T-helper 1 cell treated with Interleukin-12 subunit alpha and Interleukin-12 subunit beta and Interleukin-4 antibody, amounts not matched to agents 30 μg/mL and 1 μg/mL, for 36 hours (primary cell): Measurements from ENCODE around the gene SCN3A.

ENCODE experiments used
- H3K27ac Mint-ChIP-seq: one replicate; pipeline ENCODE4 v1.8.0; 2021; ENCODE audit warnings: mild to moderate bottlenecking, mixed read lengths
- H3K27me3 Mint-ChIP-seq: one replicate; pipeline ENCODE4 v1.8.0; 2021; ENCODE audit warnings: low read depth, mixed read lengths
- H3K36me3 Mint-ChIP-seq: one replicate; pipeline ENCODE4 v1.8.0; 2021; ENCODE audit warnings: low read depth, mixed read lengths
- H3K4me1 Mint-ChIP-seq: one replicate; pipeline ENCODE4 v1.8.0; 2021; ENCODE audit warnings: low read depth, mixed read lengths
- H3K4me3 Mint-ChIP-seq: one replicate; pipeline ENCODE4 v1.8.0; 2021; ENCODE audit warnings: mild to moderate bottlenecking, moderate library complexity, mixed read lengths
- H3K9me3 Mint-ChIP-seq: one replicate; pipeline ENCODE4 v1.8.0; 2021; ENCODE audit warnings: mixed read lengths

The SCN3A gene

GRCh38 chr2:165203689-165204559 lies at the start of gene SCN3A:
Gene SCN3A, minus strand, starts transcription at chr2:165204050. Its CDS starts 27,656 bp downstream, at chr2:165176394.
- Mint-ChIP-seq H3K27me3 (no peaks in the 10 kb centered on the region), H3K36me3 (no peaks in the 10 kb centered on the region)

GRCh38 chr2:165253178-165253577 lies 49.3 kb upstream of the SCN3A start:
- Mint-ChIP-seq H3K4me1 (no peaks in the 10 kb centered on the region), H3K27me3 (peaks cover 4% of the 10 kb centered on the region), H3K9me3 (no peaks in the 10 kb centered on the region), H3K36me3 (no peaks in the 10 kb centered on the region), H3K27ac (no peak overlapping the region), H3K4me3 (no peak overlapping the region)

More at GRCh38 chr2:165203689-165204559, at the start of gene SCN3A:
- Mint-ChIP-seq H3K4me1 (peaks cover 3% of the 10 kb centered on the region), H3K27ac (no peak within 1 kb of the TSS), H3K4me3 (no peak within 1 kb of the TSS), H3K9me3 (no peaks in the 10 kb centered on the region)

- H3K4me3 Mint-ChIP-seq: no peak overlapping the region
- no peaks in the 10 kb centered on the region for H3K9me3 Mint-ChIP-seq
- no peak overlapping the region for H3K27ac Mint-ChIP-seq
Observed at GRCh38 chr2:165251366-165251765, 47.5 kb upstream of the SCN3A start.

GRCh38 chr2:165248238-165248637 lies 44.4 kb upstream of the SCN3A start:
- peaks cover 4% of the 10 kb centered on the region for H3K27me3 Mint-ChIP-seq
- no peaks in the 10 kb centered on the region for H3K4me1 Mint-ChIP-seq
- no peaks in the 10 kb centered on the region for H3K9me3 Mint-ChIP-seq
- no peak overlapping the region for H3K4me3 Mint-ChIP-seq
- no peaks in the 10 kb centered on the region for H3K36me3 Mint-ChIP-seq
- no peak overlapping the region for H3K27ac Mint-ChIP-seq

More at GRCh38 chr2:165251366-165251765, 47.5 kb upstream of the SCN3A start:
- H3K27me3 Mint-ChIP-seq: peaks cover 4% of the 10 kb centered on the region
- H3K36me3 Mint-ChIP-seq: no peaks in the 10 kb centered on the region
- no peaks in the 10 kb centered on the region for H3K4me1 Mint-ChIP-seq

GRCh38 chr2:165245081-165245793 lies 41.4 kb upstream of the SCN3A start:
- Mint-ChIP-seq H3K4me3 (no peak overlapping the region), H3K9me3 (no peaks in the 10 kb centered on the region), H3K27ac (no peak overlapping the region), H3K4me1 (no peaks in the 10 kb centered on the region), H3K27me3 (no peaks in the 10 kb centered on the region), H3K36me3 (no peaks in the 10 kb centered on the region)

GRCh38 chr2:165240916-165241315 lies 37.1 kb upstream of the SCN3A start:
- no peak overlapping the region for H3K27ac Mint-ChIP-seq

GRCh38 chr2:165239856-165240515 lies 36.1 kb upstream of the SCN3A start:
- no peaks in the 10 kb centered on the region for H3K27me3 Mint-ChIP-seq
- no peaks in the 10 kb centered on the region for H3K9me3 Mint-ChIP-seq
- no peak overlapping the region for H3K27ac Mint-ChIP-seq
- no peak overlapping the region for H3K4me3 Mint-ChIP-seq
- H3K36me3 Mint-ChIP-seq: no peaks in the 10 kb centered on the region
- H3K4me1 Mint-ChIP-seq: no peaks in the 10 kb centered on the region

More at GRCh38 chr2:165240916-165241315, 37.1 kb upstream of the SCN3A start:
- no peaks in the 10 kb centered on the region for H3K9me3 Mint-ChIP-seq
- H3K4me3 Mint-ChIP-seq: no peak overlapping the region
- no peaks in the 10 kb centered on the region for H3K36me3 Mint-ChIP-seq
- H3K27me3 Mint-ChIP-seq: no peaks in the 10 kb centered on the region
- H3K4me1 Mint-ChIP-seq: no peaks in the 10 kb centered on the region

GRCh38 chr2:165239230-165239629 lies 35.4 kb upstream of the SCN3A start, which contains the start of gene SCN2A:
Gene SCN2A, plus strand, starts transcription at chr2:165239414. Its CDS starts 56,410 bp downstream, at chr2:165295824.
- Mint-ChIP-seq H3K27ac (no peak within 1 kb of the TSS), H3K4me3 (no peak within 1 kb of the TSS), H3K4me1 (no peaks in the 10 kb centered on the region), H3K9me3 (no peaks in the 10 kb centered on the region), H3K36me3 (no peaks in the 10 kb centered on the region), H3K27me3 (no peaks in the 10 kb centered on the region)

- no peak overlapping the region for H3K27ac Mint-ChIP-seq
- H3K4me1 Mint-ChIP-seq: no peaks in the 10 kb centered on the region
- H3K4me3 Mint-ChIP-seq: no peak overlapping the region
- H3K9me3 Mint-ChIP-seq: no peaks in the 10 kb centered on the region
- H3K27me3 Mint-ChIP-seq: no peaks in the 10 kb centered on the region
- no peaks in the 10 kb centered on the region for H3K36me3 Mint-ChIP-seq
Observed at GRCh38 chr2:165238295-165238694, 34.4 kb upstream of the SCN3A start.

- Mint-ChIP-seq H3K36me3 (no peaks in the 10 kb centered on the region), H3K27ac (no peak overlapping the region), H3K27me3 (no peaks in the 10 kb centered on the region), H3K4me1 (no peaks in the 10 kb centered on the region), H3K4me3 (no peak overlapping the region), H3K9me3 (no peaks in the 10 kb centered on the region)
Observed at GRCh38 chr2:165237056-165237455, 33.2 kb upstream of the SCN3A start.

- Mint-ChIP-seq H3K4me1 (no peaks in the 10 kb centered on the region), H3K27ac (no peak overlapping the region), H3K9me3 (no peaks in the 10 kb centered on the region), H3K27me3 (no peaks in the 10 kb centered on the region), H3K36me3 (no peaks in the 10 kb centered on the region), H3K4me3 (no peak overlapping the region)
Observed at GRCh38 chr2:165227571-165227970, 23.7 kb upstream of the SCN3A start.

- Mint-ChIP-seq H3K27me3 (no peaks in the 10 kb centered on the region), H3K36me3 (no peaks in the 10 kb centered on the region), H3K4me1 (no peaks in the 10 kb centered on the region), H3K27ac (no peak overlapping the region), H3K4me3 (no peak overlapping the region), H3K9me3 (no peaks in the 10 kb centered on the region)
Observed at GRCh38 chr2:165224941-165225340, 21.1 kb upstream of the SCN3A start.

- H3K36me3 Mint-ChIP-seq: no peaks in the 10 kb centered on the region
- H3K27me3 Mint-ChIP-seq: no peaks in the 10 kb centered on the region
- no peaks in the 10 kb centered on the region for H3K4me1 Mint-ChIP-seq
- no peak overlapping the region for H3K27ac Mint-ChIP-seq
- no peak overlapping the region for H3K4me3 Mint-ChIP-seq
- no peaks in the 10 kb centered on the region for H3K9me3 Mint-ChIP-seq
Observed at GRCh38 chr2:165219481-165219880, 15.6 kb upstream of the SCN3A start.

GRCh38 chr2:165214093-165214492 lies 10.2 kb upstream of the SCN3A start:
- H3K4me1 Mint-ChIP-seq: no peaks in the 10 kb centered on the region
- H3K9me3 Mint-ChIP-seq: no peaks in the 10 kb centered on the region
- no peak overlapping the region for H3K27ac Mint-ChIP-seq
- no peak overlapping the region for H3K4me3 Mint-ChIP-seq
- no peaks in the 10 kb centered on the region for H3K36me3 Mint-ChIP-seq
- no peaks in the 10 kb centered on the region for H3K27me3 Mint-ChIP-seq
